ENCODE results near the gene RAP1B.

GRCh38 chr12:68611094-68611805 lies 551 bp downstream of the RAP1B start:
- TF ChIP-seq POLR2A (IDR thresholded peaks at IDR 0.05) (peak in 1 of 2 donors; percentile 60), CTCF (IDR thresholded peaks at IDR 0.05) (no peak)

Measured in thyroid gland (tissue), 4 donors.